GM12872 (cell line): ENCODE results near the gene CYP3A4.

Experiments used
- TF ChIP-seq, protein P1 (sequence below): IDR thresholded peaks from 3 replicates; pipeline ENCODE4 v1.5.1; 2011; ENCODE audit warnings: low read depth, mild to moderate bottlenecking, low read length, moderate library complexity; ENCODE audit not compliant: insufficient read depth

The CYP3A4 gene

DNA sequence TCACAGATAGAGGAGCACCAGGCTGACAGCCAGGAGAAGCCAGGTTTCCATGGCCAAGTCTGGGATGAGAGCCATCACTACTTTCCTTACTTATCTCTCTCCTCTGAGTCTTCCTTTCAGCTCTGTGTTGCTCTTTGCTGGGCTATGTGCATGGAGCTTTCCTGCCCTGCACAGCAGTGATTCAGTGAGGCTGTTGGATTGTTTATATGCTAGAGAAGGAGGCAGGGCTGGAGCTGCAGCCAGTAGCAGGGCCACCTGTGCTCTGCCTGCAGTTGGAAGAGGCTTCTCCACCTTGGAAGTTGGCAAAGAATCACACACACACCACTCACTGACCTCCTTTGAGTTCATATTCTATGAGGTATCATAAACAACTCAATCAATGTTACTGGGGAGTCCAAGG is at the start of gene CYP3A4:
Gene CYP3A4 (minus strand): TSS at position 178 of the 400 bp plus-strand sequence. CDS start 103 bp downstream, at position 75.
- TF ChIP-seq, protein P1, sequence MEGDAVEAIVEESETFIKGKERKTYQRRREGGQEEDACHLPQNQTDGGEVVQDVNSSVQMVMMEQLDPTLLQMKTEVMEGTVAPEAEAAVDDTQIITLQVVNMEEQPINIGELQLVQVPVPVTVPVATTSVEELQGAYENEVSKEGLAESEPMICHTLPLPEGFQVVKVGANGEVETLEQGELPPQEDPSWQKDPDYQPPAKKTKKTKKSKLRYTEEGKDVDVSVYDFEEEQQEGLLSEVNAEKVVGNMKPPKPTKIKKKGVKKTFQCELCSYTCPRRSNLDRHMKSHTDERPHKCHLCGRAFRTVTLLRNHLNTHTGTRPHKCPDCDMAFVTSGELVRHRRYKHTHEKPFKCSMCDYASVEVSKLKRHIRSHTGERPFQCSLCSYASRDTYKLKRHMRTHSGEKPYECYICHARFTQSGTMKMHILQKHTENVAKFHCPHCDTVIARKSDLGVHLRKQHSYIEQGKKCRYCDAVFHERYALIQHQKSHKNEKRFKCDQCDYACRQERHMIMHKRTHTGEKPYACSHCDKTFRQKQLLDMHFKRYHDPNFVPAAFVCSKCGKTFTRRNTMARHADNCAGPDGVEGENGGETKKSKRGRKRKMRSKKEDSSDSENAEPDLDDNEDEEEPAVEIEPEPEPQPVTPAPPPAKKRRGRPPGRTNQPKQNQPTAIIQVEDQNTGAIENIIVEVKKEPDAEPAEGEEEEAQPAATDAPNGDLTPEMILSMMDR: no peak

DNA sequence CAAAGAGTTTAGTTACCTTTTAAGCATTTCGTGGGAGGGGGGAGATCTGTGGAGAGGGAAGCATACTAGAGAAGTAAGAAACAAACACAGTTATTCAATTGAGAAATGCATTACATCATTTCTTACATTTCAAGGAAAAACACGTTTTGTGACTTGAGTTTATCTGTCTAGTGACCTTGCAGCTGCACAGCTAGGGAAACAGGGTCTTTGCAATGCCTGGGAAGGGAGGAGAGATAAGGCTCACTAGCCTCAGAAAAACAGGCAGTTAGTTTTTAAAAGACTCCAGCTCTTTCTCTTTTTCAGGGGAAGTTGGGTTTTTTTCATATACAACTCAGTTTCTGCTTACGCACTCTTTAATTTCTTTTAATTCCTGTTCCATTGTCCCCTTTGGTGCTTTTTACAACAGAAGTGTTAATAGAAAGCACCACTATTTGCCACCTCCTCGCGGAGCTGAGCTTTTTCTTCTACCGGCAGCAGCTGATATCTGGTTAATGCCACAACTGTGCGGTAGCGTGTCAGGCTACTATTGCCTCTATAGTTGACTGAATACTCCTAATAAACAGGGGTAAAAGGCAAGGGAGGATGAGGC is 49.4 kb upstream of the CYP3A4 start:
- TF ChIP-seq, protein P1: no peak

DNA sequence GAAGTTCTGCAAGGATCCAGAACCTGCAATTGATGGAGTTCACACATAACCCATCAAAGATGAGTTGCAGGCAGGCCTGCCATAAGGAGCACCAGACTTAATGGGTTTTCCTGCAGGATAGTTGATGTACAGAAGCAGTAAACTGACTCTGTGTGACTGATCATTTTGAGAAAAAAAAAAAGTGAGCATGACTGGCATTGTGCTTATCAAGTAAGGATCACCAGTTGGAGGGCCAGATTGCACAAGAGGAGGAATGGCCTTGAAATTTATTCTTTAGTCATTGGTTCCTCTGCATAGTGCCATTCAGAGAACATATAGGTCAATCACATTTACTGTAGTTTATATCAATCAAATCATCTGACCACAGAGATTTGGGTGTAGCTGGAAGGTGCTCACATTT is 47.6 kb upstream of the CYP3A4 start:
- TF ChIP-seq, protein P1: no peak

DNA sequence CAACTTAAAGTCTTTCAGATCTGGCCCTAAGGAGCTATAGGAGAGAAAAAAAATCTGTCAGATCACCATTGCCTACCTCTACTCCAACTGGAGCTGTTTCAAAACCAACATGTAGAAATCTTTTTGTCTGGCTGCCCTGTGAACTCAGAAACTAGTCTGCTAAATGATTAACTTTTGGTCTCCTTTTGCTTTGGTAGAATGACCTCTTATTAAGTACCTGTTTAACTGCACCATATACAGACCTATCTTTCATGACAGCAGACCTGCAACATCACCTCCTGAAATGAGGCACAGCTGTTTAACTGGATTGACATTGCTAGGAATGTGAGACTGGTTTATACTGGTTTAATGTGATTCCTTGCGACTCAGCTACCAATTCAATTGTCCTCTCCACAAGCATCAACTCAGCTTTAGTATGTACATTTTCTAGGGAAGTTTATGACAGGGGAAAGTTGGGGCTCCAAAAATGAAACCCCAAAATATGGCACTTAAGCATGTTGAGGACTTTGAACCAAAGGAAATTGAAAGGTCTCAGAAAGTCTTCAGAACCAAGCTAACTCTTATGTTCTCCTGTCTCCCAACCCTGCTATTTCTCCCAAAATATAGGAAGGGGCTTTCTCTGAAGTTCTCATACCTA is 45.7 kb upstream of the CYP3A4 start:
- TF ChIP-seq, protein P1: no peak

DNA sequence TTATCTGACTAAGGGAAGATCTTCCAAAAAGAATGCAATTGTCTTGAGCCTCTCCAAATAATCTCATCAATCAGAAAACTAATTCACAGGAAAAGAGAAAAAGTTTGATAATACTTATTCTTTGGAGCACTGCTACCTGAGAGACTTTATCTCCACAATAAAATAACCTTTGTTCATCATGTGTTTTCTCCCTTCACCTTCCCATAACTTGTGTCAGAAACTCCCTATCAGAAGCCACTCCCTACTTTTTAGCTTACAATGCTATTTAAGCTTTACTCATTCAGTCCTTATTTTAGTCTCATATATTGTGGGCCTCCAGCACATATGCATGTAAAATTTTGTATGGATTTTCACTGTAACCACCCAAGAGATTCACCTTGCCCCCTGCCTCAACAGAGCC is 44.8 kb upstream of the CYP3A4 start:
- TF ChIP-seq, protein P1: no peak

DNA sequence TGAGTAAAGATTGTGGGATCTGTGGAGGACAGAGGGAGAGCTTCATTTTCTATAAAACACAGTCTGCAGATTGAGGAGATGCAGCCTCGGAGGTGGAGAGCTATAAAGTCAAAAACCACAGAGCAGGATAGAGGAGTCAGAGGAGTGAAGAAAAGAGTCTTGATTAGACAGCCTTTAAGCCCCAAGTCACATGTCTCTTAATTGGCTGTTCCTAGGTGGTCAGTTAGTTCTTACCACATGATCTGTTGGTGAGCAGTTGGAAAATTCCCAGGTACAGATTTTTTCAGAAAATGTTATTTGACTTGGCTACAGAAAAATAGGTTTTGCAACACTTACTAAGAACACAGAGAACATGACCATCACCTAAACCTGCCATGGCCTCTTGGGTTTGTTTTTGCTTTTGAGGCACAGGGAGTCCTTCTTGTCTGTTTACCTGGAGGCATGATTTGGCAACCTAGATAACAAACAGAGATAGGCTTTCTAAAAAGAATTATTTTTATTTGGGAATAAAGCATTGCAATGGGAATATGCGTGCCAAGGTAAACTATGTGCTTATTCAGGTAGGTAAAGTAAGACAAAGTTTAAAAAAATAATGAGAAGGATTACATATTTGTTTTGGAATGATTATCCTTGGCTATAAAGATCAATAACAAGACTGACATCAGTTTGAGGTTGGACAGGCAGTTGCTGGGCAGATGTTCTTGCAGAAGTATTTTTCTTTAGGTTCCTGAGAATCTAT is 43.2 kb upstream of the CYP3A4 start:
- TF ChIP-seq, protein P1: no peak

DNA sequence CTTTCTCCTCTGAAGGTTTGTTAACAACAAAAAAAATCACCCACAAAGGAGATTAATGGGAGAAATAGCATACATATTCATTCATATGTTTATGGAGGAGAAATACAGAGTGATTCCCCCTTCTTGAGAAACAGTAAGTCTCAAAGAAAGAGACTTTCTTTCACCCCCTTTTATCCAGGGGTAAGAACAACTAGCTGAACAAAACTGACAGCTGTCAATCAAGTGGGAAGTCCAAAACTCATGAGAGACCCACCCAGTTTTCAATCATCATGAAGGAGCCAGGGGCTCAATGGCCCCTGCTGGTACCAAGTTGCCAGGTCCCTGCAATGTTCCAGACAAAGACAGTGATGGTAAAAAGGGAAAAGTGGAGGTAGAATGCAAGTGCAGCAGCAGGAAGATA is 41.9 kb upstream of the CYP3A4 start:
- TF ChIP-seq, protein P1: no peak
